ENCODE measurements around the gene MS4A4A. TPM values are rescaled to one million over a fixed set of nuclear protein-coding genes. Genes with fewer than 3 reads are reported as not detected.

The MS4A4A gene
- total RNA-seq, 1 donor from 2014 or later: 1.4 TPM

DNA sequence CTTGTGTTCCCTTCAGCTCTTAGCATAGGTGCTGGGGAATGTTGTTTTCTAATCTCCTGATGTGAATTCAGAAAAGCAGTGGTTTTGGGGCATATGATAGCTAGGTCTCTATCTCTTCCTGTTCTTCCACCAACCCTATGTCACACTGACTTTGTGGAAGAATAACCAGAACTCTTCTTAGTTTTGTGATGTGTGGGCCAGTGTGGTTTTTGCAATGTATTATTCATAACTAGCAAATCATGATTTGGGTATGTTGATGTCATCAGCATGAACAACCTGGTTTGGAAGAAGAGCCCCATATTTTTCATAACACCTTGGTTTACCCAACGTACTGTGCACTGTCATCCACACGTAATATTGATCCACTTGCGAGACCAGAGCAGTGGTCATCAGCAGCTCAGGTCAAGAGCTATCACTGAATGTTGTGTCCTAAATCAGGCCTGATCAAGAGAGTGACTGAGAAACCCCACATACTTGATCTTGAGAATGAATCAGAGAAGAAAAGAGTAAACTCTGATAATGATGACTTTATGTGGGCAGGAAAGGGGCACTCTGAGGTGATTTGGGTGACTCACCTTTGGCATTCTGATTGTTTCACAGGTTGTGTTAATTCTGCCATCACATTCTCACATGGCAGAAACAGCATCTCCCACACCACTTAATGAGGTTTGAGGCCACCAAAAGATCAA is 27.2 kb downstream of the MS4A4A start:
- no peak for DNase-seq
- Mint-ChIP-seq H3K4me3 (peak overlapping the region; percentile 2), H3K9me3 (no peaks in the 10 kb centered on the region), H3K27me3 (no peaks in the 10 kb centered on the region), H3K36me3 (ENCODE audit: low read depth) (no peaks in the 10 kb centered on the region), H3K27ac (peak overlapping the region; percentile 92), H3K4me1 (peaks cover 47% of the 10 kb centered on the region)
- intact Hi-C loops (cut with micrococcal nuclease): loop anchor here (5.0 kb wide), 1 partner anchor 35 kb away; no protein-coding TSS in a partner anchor
- CTCF ChIA-PET: interaction anchor here (0.9 to 1.5 kb wide), 3 partner anchors 26 to 41 kb away, joined by 3 to 5 read pairs (median 3); no protein-coding TSS in a partner anchor
- POLR2A ChIA-PET: interaction anchor here (0.6 to 1.2 kb wide), 4 partner anchors 33 to 638 kb away, joined by 3 to 4 read pairs (median 3); partner anchors contain the start of gene MS4A1
- ATAC-seq (ENCODE audit: low read depth): peak; percentile 18
- TF ChIP-seq CTCF (IDR thresholded peaks at IDR 0.05): no peak

DNA sequence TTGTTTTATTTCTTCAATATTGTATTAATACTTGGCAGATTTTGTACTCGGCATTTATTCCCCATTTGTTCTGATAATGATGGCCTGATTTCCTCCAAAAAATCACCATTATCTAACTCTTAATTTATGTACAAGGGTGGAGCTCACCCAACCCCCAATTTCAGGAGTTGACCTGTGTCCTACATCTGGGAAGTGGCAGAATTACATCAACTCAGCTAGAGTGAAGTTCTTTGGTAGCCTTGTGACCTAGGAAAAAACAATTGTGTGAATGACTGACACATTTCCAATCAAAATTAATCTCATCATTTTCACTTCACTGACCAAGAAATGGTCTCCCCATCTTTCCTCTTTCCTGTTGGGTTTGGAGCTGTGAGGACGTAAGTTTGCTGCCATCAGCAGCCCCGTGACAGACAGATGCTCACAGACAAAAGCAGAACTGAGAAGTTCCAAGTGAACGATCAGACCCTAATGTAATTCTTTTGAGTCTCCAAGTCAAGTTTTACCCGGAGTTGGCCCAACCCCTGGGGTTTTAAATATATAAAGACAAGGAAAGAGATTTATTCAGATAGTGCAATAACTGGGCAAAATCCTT is 30.0 kb downstream of the MS4A4A start:
- Mint-ChIP-seq H3K27ac (peak overlapping the region; percentile 91), H3K4me1 (peaks cover 49% of the 10 kb centered on the region), H3K36me3 (ENCODE audit: low read depth) (no peaks in the 10 kb centered on the region), H3K4me3 (peak overlapping the region; percentile 58), H3K9me3 (no peaks in the 10 kb centered on the region), H3K27me3 (no peaks in the 10 kb centered on the region)
- DNase-seq (no peak), ATAC-seq (ENCODE audit: low read depth) (peak; percentile 75)
- ChIA-PET POLR2A (interaction anchor here (0.7 to 2.2 kb wide), 9 partner anchors 31 to 662 kb away, joined by 3 to 15 read pairs (median 6); partner anchors contain the start of gene MS4A1), CTCF (interaction anchor here (0.6 to 1.7 kb wide), 4 partner anchors 24 to 452 kb away, joined by 3 to 5 read pairs (median 4); no protein-coding TSS in a partner anchor)
- no peak for TF ChIP-seq CTCF (IDR thresholded peaks at IDR 0.05)
- intact Hi-C loops (cut with micrococcal nuclease): loop anchor here (1.0 to 5.0 kb wide), 4 partner anchors 43 to 852 kb away; partner anchors contain the start of gene VPS37C

GRCh38 chr11:60314635-60315321 is 34.3 kb downstream of the MS4A4A start:
- no peak for ATAC-seq (ENCODE audit: low read depth)
- no peak overlapping the region for H3K27ac Mint-ChIP-seq
- POLR2A ChIA-PET: no interaction called here
- H3K4me3 Mint-ChIP-seq: no peak overlapping the region
- intact Hi-C loops (cut with micrococcal nuclease): loop anchor here (5.0 kb wide), 2 partner anchors 47 to 848 kb away; partner anchors contain the start of gene VPS37C
- H3K36me3 Mint-ChIP-seq (ENCODE audit: low read depth): no peaks in the 10 kb centered on the region
- H3K4me1 Mint-ChIP-seq: peaks cover 17% of the 10 kb centered on the region
- no peak for DNase-seq
- H3K9me3 Mint-ChIP-seq: peaks cover 9% of the 10 kb centered on the region
- H3K27me3 Mint-ChIP-seq: no peaks in the 10 kb centered on the region
- CTCF ChIA-PET: interaction anchor here (1.2 to 1.3 kb wide), 2 partner anchors 22 to 50 kb away, joined by 3 read pairs; no protein-coding TSS in a partner anchor
- no peak for TF ChIP-seq CTCF (IDR thresholded peaks at IDR 0.05)

GRCh38 chr11:60315871-60316270 is 35.4 kb downstream of the MS4A4A start:
- Mint-ChIP-seq H3K4me1 (peaks cover 9% of the 10 kb centered on the region), H3K27me3 (no peaks in the 10 kb centered on the region), H3K9me3 (peaks cover 14% of the 10 kb centered on the region), H3K4me3 (no peak overlapping the region), H3K36me3 (ENCODE audit: low read depth) (peaks cover 3% of the 10 kb centered on the region), H3K27ac (no peak overlapping the region)
- CTCF ChIA-PET: no interaction called here
- intact Hi-C loops (cut with micrococcal nuclease): no loop called here
- ATAC-seq (ENCODE audit: low read depth) (no peak), DNase-seq (no peak)
- POLR2A ChIA-PET: no interaction called here
- TF ChIP-seq CTCF (IDR thresholded peaks at IDR 0.05): no peak

All from activated B cell treated with CpG ODN at 0.5 μM for 24 hours (primary cell).